ENCODE results near the gene NEU3. TPM values are rescaled to one million over a fixed set of nuclear protein-coding genes. Genes with fewer than 3 reads are reported as not detected.

NEU3 gene
- total and polyA plus RNA-seq, 2 donors (not counting 1 experiment from before 2014, with no cell fraction given) = 17.0 to 17.4 TPM

DNA sequence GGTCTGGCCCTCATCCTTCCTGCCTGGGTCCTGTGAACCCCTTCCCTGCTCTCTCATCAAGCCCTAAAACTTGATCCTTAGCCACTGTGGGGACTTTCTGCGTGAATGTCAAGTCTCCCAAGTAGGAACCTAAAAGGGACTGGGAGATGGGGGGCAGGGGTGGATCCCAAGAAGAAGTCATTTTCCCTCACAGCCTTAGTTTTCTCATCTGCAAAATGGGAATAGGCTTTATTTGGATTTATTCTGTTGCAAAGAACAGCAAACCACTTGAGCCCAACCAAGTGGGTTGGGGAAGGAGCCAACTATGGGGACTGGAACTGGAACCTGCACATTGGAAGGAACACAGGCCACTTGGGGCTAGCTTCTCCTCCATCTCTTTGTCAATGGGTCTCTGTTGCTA lies 36.8 kb downstream of the NEU3 start:
- Histone ChIP-seq H3K4me3 (ENCODE audit: control extremely low read depth in 1 of 5, extremely low read depth in 1 of 5, insufficient read depth in 1 of 5, low read depth in 2 of 5, low read length in 4 of 5) (no peak overlapping the region), H3K9ac (ENCODE audit: low read length) (no peak overlapping the region), H3K27ac (ENCODE audit: low read length in 2 of 2) (no peak overlapping the region), H3K79me2 (ENCODE audit: control insufficient read depth, insufficient read depth, low read length) (no peaks in the 10 kb centered on the region), H3K36me3 (replicated peaks in 1 of 2; ENCODE audit: control extremely low read depth in 1 of 2, control insufficient read depth in 1 of 2, extremely low read depth in 1 of 2, insufficient read depth in 2 of 2, low read length in 1 of 2) (no peaks in the 10 kb centered on the region), H4K20me1 (ENCODE audit: control insufficient read depth, insufficient read depth, low read length, poor library complexity, severe bottlenecking) (no peaks in the 10 kb centered on the region), H3K4me1 (ENCODE audit: control insufficient read depth in 2 of 2, insufficient read depth in 2 of 2, low read length in 2 of 2) (no peaks in the 10 kb centered on the region), H3K27me3 (replicated peaks in 1 of 4; ENCODE audit: control extremely low read depth in 1 of 4, control insufficient read depth in 3 of 4, insufficient read depth in 4 of 4, low read length in 3 of 4) (no peaks in the 10 kb centered on the region), H2AFZ (ENCODE audit: insufficient read depth, low read depth, low read length, poor library complexity, severe bottlenecking) (no peak overlapping the region), H3K9me3 (ENCODE audit: control extremely low read depth in 1 of 3, control insufficient read depth in 2 of 3, insufficient read depth in 1 of 3, low read length in 2 of 3) (no peaks in the 10 kb centered on the region), H3K4me2 (replicated peaks; ENCODE audit: low read depth, low read length, poor library complexity, severe bottlenecking) (no peak overlapping the region)
- ChIA-PET CTCF (interaction anchor here (0.9 to 17.2 kb wide), 6 partner anchors 9 to 223 kb away, joined by 3 to 235 read pairs (median 5); no protein-coding TSS in a partner anchor), POLR2A (interaction anchor here (0.6 kb wide), 1 partner anchor 1108 kb away, joined by 3 read pairs; no protein-coding TSS in a partner anchor)
- intact Hi-C loops (cut with micrococcal nuclease) = no loop called here
- no peak for ATAC-seq (ENCODE audit: low read depth)
- Mint-ChIP-seq H3K27ac (no peak overlapping the region), H3K4me1 (no peaks in the 10 kb centered on the region), H3K27me3 (no peaks in the 10 kb centered on the region), H3K9me3 (ENCODE audit: insufficient read depth) (no peaks in the 10 kb centered on the region), H3K4me3 (no peak overlapping the region)
- DNase-seq = no peak
- TF ChIP-seq EZH2 (IDR thresholded peaks at IDR 0.05; ENCODE audit: borderline replicate concordance, insufficient read depth, low read depth, low read length, poor library complexity, severe bottlenecking) (no peak), CTCF (IDR thresholded peaks at IDR 0.05) (no peak)
- no CpG with 5 or more reads among the region's 1 CpG for WGBS (ENCODE audit: insufficient coverage)

GRCh38 chr11:75028321-75028720 lies 39.6 kb downstream of the NEU3 start:
- Mint-ChIP-seq H3K27ac (no peak overlapping the region), H3K4me1 (no peaks in the 10 kb centered on the region), H3K27me3 (no peaks in the 10 kb centered on the region), H3K9me3 (ENCODE audit: insufficient read depth) (no peaks in the 10 kb centered on the region), H3K4me3 (no peak overlapping the region)
- H2AFZ ChIP-seq (ENCODE audit: insufficient read depth, low read depth, low read length, poor library complexity, severe bottlenecking) = no peak overlapping the region
- H3K27ac ChIP-seq (ENCODE audit: low read length in 2 of 2) = no peak overlapping the region
- no peaks in the 10 kb centered on the region for H3K36me3 ChIP-seq (replicated peaks in 1 of 2; ENCODE audit: control extremely low read depth in 1 of 2, control insufficient read depth in 1 of 2, extremely low read depth in 1 of 2, insufficient read depth in 2 of 2, low read length in 1 of 2)
- TF ChIP-seq EZH2 (IDR thresholded peaks at IDR 0.05; ENCODE audit: borderline replicate concordance, insufficient read depth, low read depth, low read length, poor library complexity, severe bottlenecking) (no peak), CTCF (IDR thresholded peaks at IDR 0.05) (no peak)
- no peaks in the 10 kb centered on the region for H4K20me1 ChIP-seq (ENCODE audit: control insufficient read depth, insufficient read depth, low read length, poor library complexity, severe bottlenecking)
- ChIA-PET POLR2A (no interaction called here), CTCF (interaction anchor here (2.1 to 17.2 kb wide), 2 partner anchors 17 to 102 kb away, joined by 7 to 235 read pairs; no protein-coding TSS in a partner anchor)
- ATAC-seq (ENCODE audit: low read depth) (no peak), DNase-seq (no peak)
- H3K27me3 ChIP-seq (replicated peaks in 1 of 4; ENCODE audit: control extremely low read depth in 1 of 4, control insufficient read depth in 3 of 4, insufficient read depth in 4 of 4, low read length in 3 of 4) = no peaks in the 10 kb centered on the region
- H3K4me2 ChIP-seq (replicated peaks; ENCODE audit: low read depth, low read length, poor library complexity, severe bottlenecking) = no peak overlapping the region
- H3K9ac ChIP-seq (ENCODE audit: low read length) = no peak overlapping the region
- no peak overlapping the region for H3K4me3 ChIP-seq (ENCODE audit: control extremely low read depth in 1 of 5, extremely low read depth in 1 of 5, insufficient read depth in 1 of 5, low read depth in 2 of 5, low read length in 4 of 5)
- no peaks in the 10 kb centered on the region for H3K9me3 ChIP-seq (ENCODE audit: control extremely low read depth in 1 of 3, control insufficient read depth in 2 of 3, insufficient read depth in 1 of 3, low read length in 2 of 3)
- H3K4me1 ChIP-seq (ENCODE audit: control insufficient read depth in 2 of 2, insufficient read depth in 2 of 2, low read length in 2 of 2) = no peaks in the 10 kb centered on the region
- no peaks in the 10 kb centered on the region for H3K79me2 ChIP-seq (ENCODE audit: control insufficient read depth, insufficient read depth, low read length)
- intact Hi-C loops (cut with micrococcal nuclease) = no loop called here

All from B cell (primary cell).